Activated T-helper 2 cell treated with anti-CD3 and anti-CD28 coated beads, Interferon-gamma antibody, Interleukin-2, Interleukin-4, amounts not matched to agents 10 μg/mL and 5 μg/mL and 100 μg/mL, durations not matched to agents 14 hours and 24 hours and 36 hours (primary cell): ENCODE measurements around the gene CTNNA2. TPM values are rescaled to one million over a fixed set of nuclear protein-coding genes. Genes with fewer than 3 reads are reported as not detected.

Experiments used
- DNase-seq: peaks from one replicate; pipeline ENCODE4 v3.0.0; 2021; ENCODE audit warnings: low spot score
- H3K27ac Mint-ChIP-seq: one replicate; pipeline ENCODE4 v1.8.0; 2021; ENCODE audit warnings: mixed read lengths
- H3K27me3 Mint-ChIP-seq: one replicate; pipeline ENCODE4 v1.8.0; 2021; ENCODE audit warnings: low read depth, mixed read lengths
- H3K36me3 Mint-ChIP-seq: one replicate; pipeline ENCODE4 v1.8.0; 2021; ENCODE audit warnings: low read depth, mixed read lengths
- H3K4me1 Mint-ChIP-seq: one replicate; pipeline ENCODE4 v1.8.0; 2021; ENCODE audit warnings: low read depth, mixed read lengths
- H3K4me3 Mint-ChIP-seq: one replicate; pipeline ENCODE4 v1.8.0; 2021; ENCODE audit warnings: low read depth, mild to moderate bottlenecking, moderate library complexity, mixed read lengths
- H3K9me3 Mint-ChIP-seq: one replicate; pipeline ENCODE4 v1.8.0; 2021; ENCODE audit warnings: mixed read lengths
- intact Hi-C: fragments of 100-400 bp; cut with micrococcal nuclease; formaldehyde crosslinking; loops from one replicate; pipeline ENCODE4 v1.15.1; 2023
- total RNA-seq: library from RNA; stranded (reverse); gene quantifications from 2 replicates; pipeline ENCODE4 v1.2.3, GENCODE V29; 2022

The CTNNA2 gene
- total RNA-seq, 1 donor from 2014 or later: not detected

DNA sequence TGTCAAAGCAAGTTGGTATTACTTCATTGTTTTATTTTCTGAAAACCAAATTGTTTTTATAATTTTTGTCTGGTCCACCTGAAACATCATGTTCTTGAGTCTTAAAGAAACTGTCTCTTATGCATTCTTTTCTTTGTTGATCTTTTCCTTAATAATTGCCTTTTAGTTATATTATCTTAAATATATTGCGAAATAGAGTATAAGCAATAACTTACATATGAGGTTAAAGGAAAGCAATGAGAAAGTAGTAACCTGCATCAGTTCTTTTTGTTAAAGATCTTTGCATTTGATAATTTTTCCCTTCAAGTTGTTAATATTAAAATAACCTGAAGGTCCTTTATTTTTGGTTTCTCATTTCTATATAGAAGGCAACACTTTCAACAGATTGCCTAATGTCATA is 315.0 kb downstream of the CTNNA2 start:
- Mint-ChIP-seq H3K27me3 (no peaks in the 10 kb centered on the region), H3K4me1 (no peaks in the 10 kb centered on the region), H3K4me3 (no peak overlapping the region), H3K9me3 (peaks cover 22% of the 10 kb centered on the region), H3K27ac (no peak overlapping the region), H3K36me3 (no peaks in the 10 kb centered on the region)
- no peak for DNase-seq
- intact Hi-C loops: no loop called here

DNA sequence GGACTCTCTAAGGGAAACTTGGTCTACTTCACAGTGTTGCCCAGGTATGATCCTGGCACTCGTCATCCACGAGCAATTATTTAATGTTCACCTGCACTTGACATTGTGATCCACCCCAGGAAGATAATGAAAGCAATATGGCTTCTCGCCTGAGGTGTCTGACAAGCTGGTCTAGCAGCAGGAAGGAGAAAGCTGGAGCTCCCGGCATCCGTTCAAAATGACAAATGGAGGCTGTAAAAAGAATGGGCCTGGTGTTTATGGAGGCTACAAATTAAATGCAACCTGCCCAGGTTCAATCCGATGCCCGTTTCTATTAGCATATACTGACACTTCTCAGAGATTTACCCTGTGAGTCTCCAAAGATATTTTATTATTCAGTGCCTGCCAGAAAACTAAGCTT is 317.6 kb downstream of the CTNNA2 start:
- H3K27me3 Mint-ChIP-seq: no peaks in the 10 kb centered on the region
- no peak for DNase-seq
- no peaks in the 10 kb centered on the region for H3K4me1 Mint-ChIP-seq
- H3K4me3 Mint-ChIP-seq: no peak overlapping the region
- no peak overlapping the region for H3K27ac Mint-ChIP-seq
- H3K36me3 Mint-ChIP-seq: no peaks in the 10 kb centered on the region
- intact Hi-C loops: no loop called here
- peaks cover 11% of the 10 kb centered on the region for H3K9me3 Mint-ChIP-seq

DNA sequence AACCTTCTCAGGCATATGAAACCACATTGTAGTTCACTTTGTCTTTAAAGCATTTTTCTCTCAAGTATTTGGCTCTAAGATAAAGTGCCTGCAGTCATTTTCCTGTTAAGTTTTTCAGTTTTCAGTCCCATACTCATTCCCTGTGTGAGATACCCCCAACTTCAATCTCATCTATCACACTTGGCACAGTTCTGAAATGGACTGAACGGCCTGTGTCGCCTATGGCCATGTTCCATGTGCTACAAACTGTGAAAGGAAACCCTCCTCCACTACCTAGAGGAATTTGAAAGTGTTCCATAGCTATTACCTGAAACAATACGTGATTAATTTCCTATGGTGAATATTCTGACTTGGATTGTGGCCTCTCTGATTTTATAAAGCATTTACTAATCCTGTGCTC is 319.1 kb downstream of the CTNNA2 start:
- intact Hi-C loops: no loop called here

DNA sequence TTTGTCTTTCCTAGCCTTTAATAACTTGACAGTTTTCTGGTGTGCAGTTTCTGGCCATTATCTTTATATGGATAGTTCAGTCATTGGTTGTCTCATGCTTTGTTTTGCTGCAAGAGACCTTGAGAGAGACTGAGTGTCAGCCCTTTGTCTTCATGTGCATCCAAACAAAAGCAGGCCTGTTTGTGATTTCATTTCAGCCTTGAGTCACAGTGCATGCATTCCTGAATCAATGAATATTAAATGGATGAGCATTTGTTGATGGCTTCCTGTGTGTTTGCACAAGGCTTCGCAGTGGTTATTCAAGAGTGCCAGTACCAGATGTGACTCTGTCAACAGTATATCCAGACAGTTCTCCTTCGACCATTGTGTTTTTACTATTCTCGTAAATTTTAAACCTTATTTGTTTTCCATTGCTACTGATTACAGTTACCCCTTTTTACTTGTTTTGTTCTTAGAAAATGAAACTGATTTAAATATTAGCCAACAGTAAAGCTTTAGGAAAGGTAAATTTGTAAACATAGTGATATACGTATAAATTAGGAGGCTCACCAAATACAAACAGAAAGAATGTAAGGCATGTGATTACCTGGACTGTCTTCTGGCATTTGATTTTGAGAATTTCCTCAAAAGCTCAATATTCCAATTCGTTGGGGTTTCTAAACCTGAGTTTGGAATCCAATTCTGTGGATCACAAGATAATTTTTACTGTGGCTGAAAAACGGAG is 319.8 kb downstream of the CTNNA2 start:
- no peak overlapping the region for H3K4me3 Mint-ChIP-seq
- H3K36me3 Mint-ChIP-seq: no peaks in the 10 kb centered on the region
- H3K27me3 Mint-ChIP-seq: no peaks in the 10 kb centered on the region
- H3K4me1 Mint-ChIP-seq: no peaks in the 10 kb centered on the region
- H3K27ac Mint-ChIP-seq: no peak overlapping the region
- no peak for DNase-seq
- intact Hi-C loops: no loop called here
- H3K9me3 Mint-ChIP-seq: peaks cover 11% of the 10 kb centered on the region

More for the DNA sequence above, 319.1 kb downstream of the CTNNA2 start:
- no peak overlapping the region for H3K27ac Mint-ChIP-seq
- no peaks in the 10 kb centered on the region for H3K36me3 Mint-ChIP-seq
- no peaks in the 10 kb centered on the region for H3K27me3 Mint-ChIP-seq
- DNase-seq: no peak
- no peak overlapping the region for H3K4me3 Mint-ChIP-seq
- H3K9me3 Mint-ChIP-seq: peaks cover 10% of the 10 kb centered on the region
- H3K4me1 Mint-ChIP-seq: no peaks in the 10 kb centered on the region

DNA sequence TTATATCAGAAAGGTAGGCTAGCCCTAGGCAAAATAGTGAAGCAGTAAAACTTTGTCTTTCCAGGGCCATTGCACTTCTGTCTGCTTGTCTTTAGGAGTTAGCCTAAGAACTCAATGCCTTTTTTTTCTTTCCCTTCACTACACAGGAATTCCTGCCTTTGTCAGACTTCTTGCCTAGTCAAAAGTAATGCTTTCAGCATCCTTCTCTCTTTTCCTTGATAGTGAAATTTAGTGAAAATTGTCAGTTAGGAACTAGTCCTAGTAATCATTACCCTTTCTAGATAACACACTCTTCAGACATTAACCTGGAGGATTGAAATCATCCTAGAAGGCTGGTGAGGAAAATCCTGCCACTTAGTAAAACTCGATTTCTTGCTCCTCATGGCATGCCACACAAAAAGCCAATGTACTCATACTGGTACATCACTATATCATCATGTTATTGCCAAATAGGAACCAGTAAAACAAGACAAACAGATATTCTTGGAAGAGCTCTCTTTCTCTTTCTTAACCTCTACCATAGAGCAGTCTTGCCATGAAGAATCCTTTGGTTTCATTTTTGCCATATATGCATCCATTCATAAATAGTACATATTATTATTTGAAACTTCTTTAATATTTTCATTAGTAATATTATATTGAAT is 320.5 kb downstream of the CTNNA2 start:
- no peak overlapping the region for H3K27ac Mint-ChIP-seq
- H3K9me3 Mint-ChIP-seq: peaks cover 14% of the 10 kb centered on the region
- no peak overlapping the region for H3K4me3 Mint-ChIP-seq
- no peaks in the 10 kb centered on the region for H3K27me3 Mint-ChIP-seq
- intact Hi-C loops: no loop called here
- H3K36me3 Mint-ChIP-seq: no peaks in the 10 kb centered on the region
- no peaks in the 10 kb centered on the region for H3K4me1 Mint-ChIP-seq
- DNase-seq: no peak

DNA sequence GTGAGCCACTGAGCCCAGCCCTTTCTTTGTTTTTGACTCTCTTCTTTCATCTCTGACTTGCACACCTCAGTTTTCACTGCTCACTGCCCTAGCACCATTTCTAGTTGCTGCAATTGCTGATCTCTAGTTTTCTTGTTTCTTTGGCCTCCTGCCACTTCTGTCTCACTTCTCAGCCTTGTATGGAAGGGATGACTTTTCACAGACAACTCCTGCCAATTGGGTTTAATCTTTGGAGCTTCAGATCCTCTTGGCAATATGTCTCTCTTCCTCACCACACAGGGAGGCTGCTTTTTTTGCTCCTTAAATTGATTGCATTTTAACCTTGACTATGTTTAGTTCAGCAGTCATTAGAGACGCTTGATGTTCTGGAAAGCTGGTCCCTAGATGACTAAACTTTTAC is 323.1 kb downstream of the CTNNA2 start:
- intact Hi-C loops: no loop called here
- Mint-ChIP-seq H3K36me3 (no peaks in the 10 kb centered on the region), H3K9me3 (peaks cover 13% of the 10 kb centered on the region), H3K4me3 (no peak overlapping the region), H3K27me3 (no peaks in the 10 kb centered on the region), H3K27ac (no peak overlapping the region), H3K4me1 (no peaks in the 10 kb centered on the region)
- DNase-seq: no peak

DNA sequence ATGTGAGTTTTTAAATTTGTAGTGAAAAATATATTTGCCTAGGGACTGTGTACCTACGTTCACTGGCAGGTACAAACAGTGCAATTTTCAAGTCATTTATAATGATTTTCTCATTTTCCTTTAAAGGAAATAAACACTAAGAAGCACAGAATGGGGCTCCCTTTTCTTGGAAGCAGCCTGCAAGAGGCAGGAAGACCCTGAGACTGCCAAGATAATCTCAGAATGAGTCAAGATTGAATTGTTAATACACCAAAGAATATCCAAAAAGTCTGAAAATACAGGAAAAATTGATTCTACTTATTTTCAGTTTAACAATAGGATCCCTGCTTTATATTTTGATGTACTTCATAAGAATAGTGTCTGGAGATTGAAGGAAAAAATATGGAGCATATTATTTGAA is 331.2 kb downstream of the CTNNA2 start:
- intact Hi-C loops: no loop called here
- Mint-ChIP-seq H3K27ac (no peak overlapping the region), H3K36me3 (no peaks in the 10 kb centered on the region), H3K4me3 (no peak overlapping the region), H3K27me3 (no peaks in the 10 kb centered on the region), H3K9me3 (no peaks in the 10 kb centered on the region), H3K4me1 (no peaks in the 10 kb centered on the region)
- no peak for DNase-seq

DNA sequence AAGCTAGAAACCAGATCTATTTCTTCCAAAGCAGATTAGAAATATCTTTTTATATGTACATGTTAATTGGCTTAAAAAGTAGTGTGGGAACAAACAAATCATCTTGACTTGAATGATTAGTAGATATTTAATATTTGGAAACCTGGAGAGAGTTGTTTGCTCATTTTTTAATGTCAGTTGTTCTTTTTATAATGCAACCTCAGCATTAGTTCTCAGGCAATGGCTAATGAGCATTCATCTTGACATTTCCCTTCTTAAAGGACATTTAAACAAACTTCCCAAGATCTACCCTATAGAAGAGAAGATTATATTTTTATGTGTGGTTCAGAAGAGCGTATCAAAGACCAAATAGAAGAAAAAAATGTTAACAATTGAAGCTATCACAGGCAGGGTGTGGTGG is 334.0 kb downstream of the CTNNA2 start:
- no peaks in the 10 kb centered on the region for H3K27me3 Mint-ChIP-seq
- no peak overlapping the region for H3K4me3 Mint-ChIP-seq
- no peaks in the 10 kb centered on the region for H3K9me3 Mint-ChIP-seq
- no peak for DNase-seq
- H3K4me1 Mint-ChIP-seq: no peaks in the 10 kb centered on the region
- no peaks in the 10 kb centered on the region for H3K36me3 Mint-ChIP-seq
- H3K27ac Mint-ChIP-seq: no peak overlapping the region
- intact Hi-C loops: no loop called here

DNA sequence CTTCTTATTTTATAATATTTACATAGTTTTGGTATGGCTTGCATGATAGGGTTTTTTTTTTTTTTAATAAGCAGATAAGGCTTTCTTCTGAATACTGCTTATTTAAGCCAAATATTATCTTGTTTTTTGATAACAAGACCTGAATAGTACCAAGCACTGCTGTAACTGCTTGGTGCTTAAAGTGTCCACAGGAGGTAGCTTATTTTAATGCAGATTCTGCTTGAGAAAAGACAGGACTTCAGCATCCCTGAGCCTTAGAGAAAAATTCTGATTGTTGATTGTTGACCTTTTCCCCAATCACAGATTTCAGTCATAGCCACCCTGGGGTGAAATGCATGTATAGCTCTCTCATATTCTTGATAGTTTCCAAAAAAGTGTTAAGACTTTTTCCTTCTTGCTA is 336.4 kb downstream of the CTNNA2 start:
- Mint-ChIP-seq H3K4me1 (no peaks in the 10 kb centered on the region), H3K27ac (no peak overlapping the region), H3K9me3 (peaks cover 5% of the 10 kb centered on the region), H3K36me3 (no peaks in the 10 kb centered on the region), H3K4me3 (no peak overlapping the region), H3K27me3 (no peaks in the 10 kb centered on the region)
- DNase-seq: no peak
- intact Hi-C loops: no loop called here

DNA sequence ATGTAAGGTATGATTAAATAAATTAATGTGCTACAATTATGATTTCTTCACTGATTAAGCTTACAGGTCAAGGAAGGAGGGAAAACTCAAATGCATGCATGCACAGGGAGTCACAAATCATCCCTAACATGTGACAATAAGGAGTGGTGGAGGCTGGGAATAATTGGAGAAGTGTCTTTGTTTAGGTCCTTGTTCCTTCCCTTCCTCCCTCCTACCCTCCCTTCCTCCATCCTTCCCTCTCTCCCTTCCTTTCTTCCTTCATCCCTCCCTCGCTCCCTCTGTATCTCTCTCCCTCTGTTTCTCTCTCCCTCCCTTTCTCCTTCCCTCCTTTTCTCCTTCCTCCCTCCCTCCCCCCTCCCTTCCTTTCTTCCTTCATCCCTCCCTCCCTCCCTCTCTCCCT is 337.1 kb downstream of the CTNNA2 start:
- Mint-ChIP-seq H3K4me3 (no peak overlapping the region), H3K4me1 (no peaks in the 10 kb centered on the region), H3K27ac (no peak overlapping the region), H3K36me3 (no peaks in the 10 kb centered on the region), H3K27me3 (no peaks in the 10 kb centered on the region), H3K9me3 (peaks cover 9% of the 10 kb centered on the region)
- DNase-seq: no peak
- intact Hi-C loops: no loop called here

DNA sequence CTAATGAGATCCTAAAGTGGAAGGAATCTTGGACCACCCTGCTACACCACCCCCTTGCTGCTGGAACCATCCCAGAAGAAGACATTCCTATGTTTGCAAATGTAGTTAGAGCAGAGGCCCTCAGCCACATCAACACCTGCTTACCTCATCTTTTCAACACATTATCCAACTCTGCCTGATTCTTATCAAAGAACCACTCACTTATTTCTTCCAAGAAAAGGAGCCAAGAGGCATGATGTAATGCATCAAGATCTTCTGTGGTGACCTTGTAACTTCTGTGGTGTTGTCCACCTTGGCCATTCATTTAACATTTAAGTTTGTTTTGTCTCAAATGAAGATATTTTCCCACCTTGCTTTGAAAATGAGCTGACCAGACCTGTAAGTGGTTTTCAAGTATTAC is 338.1 kb downstream of the CTNNA2 start:
- H3K9me3 Mint-ChIP-seq: peaks cover 9% of the 10 kb centered on the region
- H3K27me3 Mint-ChIP-seq: no peaks in the 10 kb centered on the region
- H3K4me3 Mint-ChIP-seq: no peak overlapping the region
- no peak for DNase-seq
- H3K4me1 Mint-ChIP-seq: no peaks in the 10 kb centered on the region
- intact Hi-C loops: no loop called here
- no peaks in the 10 kb centered on the region for H3K36me3 Mint-ChIP-seq
- H3K27ac Mint-ChIP-seq: no peak overlapping the region

DNA sequence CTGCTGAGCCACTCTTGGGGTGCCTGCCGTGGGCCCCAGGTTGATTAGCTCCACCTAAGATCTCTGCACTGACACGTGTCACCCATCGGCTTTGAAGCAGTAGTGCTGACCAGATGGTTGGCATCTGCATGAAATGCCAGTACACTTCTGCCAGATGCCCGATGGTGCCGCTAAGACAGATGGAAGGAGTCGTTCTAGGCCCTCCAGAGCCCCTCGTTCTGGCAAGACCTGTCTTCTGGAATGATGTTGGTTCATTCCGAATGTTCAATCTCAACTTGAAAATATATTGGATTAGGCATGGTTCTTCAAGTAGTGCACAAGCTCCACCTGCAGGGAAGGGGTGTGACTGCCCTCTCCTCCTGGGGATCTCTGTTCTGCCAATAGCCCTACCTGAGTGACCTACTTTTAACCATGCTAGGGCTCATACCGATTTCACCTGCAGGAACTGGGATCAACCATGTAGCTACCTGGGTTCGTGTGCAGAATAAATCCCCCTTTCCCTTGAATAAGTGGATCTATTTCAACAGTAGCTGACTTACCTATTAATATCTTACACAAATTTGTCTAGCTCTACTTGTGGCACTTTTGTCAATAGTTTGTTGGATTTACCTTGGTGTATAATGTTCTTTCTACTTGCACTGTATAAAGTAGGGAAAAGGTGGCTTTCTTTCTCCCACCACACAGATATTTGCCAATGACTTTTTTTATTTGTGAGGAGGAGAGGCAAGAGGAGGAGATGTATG is 342.6 kb downstream of the CTNNA2 start:
- intact Hi-C loops: no loop called here
- H3K27ac Mint-ChIP-seq: no peak overlapping the region
- no peak for DNase-seq
- H3K27me3 Mint-ChIP-seq: no peaks in the 10 kb centered on the region
- H3K4me1 Mint-ChIP-seq: no peaks in the 10 kb centered on the region
- H3K4me3 Mint-ChIP-seq: no peak overlapping the region
- H3K36me3 Mint-ChIP-seq: no peaks in the 10 kb centered on the region
- H3K9me3 Mint-ChIP-seq: peaks cover 9% of the 10 kb centered on the region

DNA sequence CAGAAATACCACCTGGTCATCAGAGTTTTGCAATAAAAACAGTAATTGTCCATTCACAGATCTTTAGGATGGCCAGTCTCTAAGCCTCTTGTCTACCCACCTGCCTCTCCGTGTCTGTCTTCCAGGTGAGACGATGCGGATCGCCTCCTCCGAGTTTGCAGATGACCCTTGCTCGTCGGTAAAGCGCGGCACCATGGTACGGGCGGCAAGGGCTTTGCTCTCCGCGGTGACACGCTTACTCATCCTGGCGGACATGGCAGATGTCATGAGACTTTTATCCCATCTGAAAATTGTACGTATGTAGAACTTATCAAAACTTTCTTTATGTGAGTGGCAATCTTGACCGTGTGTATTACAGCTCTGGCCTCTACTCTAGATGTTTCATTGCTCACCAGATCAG is 345.0 kb downstream of the CTNNA2 start:
- Mint-ChIP-seq H3K27ac (no peak overlapping the region), H3K4me1 (no peaks in the 10 kb centered on the region), H3K27me3 (no peaks in the 10 kb centered on the region), H3K9me3 (peaks cover 6% of the 10 kb centered on the region), H3K36me3 (no peaks in the 10 kb centered on the region), H3K4me3 (no peak overlapping the region)
- DNase-seq: no peak
- intact Hi-C loops: no loop called here
